HG03139 (cell line): ENCODE data around the gene NUB1.

Experiments
- ATAC-seq: cut with Tn5 transposase; IDR thresholded peaks from one replicate; pipeline ENCODE4 v1.9.1; 2021; ENCODE audit not compliant: unreplicated experiment

NUB1 gene

DNA sequence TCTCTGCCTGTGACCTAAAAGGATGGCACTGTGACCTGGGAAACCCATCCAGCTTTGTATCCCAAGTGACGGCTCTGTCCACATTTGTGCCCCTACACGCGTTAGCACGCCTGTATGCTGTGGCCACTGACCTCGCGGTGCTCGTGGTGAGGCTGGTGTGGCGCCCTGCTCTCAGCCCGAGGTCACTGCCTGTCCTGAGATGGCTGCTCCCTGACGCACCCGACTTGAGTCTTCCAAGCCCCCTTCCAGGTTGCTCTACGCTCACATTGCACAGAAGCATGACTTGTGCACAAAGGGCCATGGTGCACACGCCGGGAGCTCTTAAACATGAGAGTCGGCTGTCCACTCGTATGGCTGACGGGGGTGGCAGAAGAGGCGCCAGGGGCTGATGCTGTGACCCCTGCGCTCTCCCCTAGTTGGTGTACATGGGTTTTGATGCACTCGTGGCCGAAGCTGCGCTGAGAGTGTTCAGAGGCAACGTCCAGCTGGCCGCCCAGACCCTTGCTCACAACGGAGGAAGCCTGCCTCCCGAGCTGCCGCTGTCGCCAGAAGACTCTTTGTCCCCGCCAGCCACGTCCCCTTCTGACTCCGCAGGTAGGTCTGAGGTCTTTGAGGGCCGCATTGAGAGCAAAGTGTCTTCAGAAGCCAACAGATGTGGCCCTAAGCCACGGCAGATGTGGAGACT, 34.7 kb downstream of the NUB1 start:
- no peak for ATAC-seq

DNA sequence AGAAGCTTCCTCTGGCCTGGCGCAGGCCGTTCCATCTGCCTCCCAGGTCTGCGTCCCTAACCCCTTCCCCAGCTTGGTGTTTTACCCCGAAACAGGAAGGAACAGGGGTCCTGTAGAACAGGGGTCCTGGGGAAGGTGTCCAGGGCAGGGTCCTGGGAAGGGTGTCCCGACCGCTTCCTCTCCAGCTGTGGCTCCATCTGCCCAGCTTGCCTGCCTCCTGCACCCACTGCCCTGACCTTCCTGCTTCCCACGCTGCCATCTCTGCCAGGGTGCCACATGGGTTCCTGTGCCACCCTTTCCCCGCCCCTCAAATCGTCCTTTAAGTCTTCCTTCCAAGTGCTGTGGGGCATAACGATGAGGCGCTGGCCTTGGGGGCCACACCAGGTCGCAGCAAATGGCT, 35.8 kb downstream of the NUB1 start:
- no peak for ATAC-seq

DNA sequence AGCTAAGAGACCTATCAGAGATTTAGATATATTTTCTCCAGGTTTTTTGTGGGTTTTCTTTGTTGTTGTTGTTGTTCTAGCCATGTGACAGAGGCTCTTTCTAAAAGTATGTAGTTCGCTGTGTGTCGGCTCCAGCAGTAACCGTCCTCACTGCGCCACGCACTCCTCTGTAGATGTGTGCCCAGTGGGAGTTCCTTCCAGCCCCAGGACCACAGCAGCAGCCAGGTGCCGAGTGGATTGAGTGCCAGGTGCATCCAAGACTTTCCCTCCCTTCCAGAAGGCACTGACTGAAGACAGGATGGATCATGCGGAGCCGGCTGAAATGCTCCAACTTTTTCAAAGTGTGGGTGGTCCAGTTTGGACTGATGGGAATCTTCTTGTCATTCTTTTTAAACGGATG, 36.4 kb downstream of the NUB1 start:
- ATAC-seq = no peak

DNA sequence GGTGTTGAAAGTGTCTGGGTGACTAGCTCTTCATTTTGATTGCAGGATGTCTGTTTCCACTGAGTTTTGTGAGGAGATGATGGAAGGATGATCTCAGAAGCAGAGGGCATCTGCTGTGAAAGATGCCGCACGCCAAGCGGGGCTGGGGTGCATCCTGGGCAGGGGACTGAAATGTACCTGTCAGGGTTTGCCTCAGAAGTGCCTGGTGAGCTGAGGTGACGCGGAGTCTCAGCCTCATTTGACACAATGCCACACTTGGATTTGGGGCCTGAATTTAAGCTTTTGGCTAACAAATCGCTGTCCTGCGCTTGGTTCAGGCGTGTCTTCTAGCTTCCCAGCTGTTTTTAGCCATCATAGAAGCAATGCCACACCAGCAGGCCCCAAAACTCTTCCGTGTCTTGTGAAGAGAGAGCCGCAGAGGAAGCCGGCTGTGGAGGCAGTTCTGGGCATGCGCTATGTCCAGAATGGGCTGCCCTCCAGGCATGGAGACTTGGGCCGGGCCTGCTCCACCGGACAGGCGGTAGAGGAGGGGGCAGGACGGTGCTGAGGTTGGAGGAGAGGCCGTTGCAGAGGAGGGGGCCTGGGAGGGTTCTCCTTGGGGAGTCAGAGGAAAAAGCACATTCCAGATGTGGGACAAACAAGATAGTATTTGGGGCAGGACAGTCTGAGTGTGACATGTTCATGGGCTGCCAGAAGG, 37.0 kb downstream of the NUB1 start:
- ATAC-seq = no peak

DNA sequence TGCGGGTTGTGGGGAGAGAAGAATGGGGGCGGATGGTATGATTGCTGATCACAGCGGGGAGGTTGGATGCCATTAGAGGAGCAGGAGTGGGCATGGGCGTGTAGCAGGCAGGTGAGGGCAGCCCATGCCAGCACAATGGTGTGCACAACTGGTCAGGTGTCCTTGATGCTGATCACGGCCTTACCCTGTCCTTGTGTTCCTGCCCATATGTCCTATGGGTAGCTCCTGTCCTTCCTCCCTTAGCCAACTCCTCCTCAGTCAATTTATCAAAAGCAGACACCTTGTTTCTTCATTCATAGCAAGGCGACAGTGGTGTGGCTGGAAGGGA, 37.5 kb downstream of the NUB1 start:
- ATAC-seq = no peak

DNA sequence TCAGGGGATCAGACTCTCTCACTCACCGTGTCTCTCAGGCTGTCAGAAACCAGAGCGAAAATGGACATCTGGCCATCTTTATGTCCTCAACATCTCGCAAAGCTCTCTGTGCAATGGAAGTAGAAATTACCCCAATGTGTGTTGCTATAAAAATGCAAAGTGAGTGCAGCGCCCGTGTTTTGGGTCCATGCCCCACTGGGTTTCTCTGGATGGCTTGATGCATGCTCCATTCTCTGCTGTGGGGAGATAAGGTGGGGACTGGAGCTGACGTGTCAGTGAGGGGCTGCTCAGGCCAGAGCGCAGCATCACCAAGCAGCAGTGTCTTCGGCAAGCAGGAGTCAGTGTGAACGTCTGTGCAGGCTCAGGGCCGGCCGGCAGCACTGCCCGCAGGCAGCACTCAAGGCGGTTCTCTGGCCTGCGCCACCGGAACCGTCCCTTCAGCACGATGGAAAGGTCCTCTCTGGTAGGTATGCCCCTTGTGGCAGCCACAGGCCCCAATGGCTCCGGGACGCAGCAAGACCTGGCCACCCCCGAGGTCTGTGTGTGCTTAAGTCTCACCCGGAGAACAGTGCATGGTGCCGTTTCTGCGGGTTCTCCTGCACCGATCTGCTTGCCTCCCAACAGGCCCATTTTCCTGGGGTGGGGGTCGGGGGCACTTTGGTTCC, 38.1 kb downstream of the NUB1 start:
- ATAC-seq = no peak

DNA sequence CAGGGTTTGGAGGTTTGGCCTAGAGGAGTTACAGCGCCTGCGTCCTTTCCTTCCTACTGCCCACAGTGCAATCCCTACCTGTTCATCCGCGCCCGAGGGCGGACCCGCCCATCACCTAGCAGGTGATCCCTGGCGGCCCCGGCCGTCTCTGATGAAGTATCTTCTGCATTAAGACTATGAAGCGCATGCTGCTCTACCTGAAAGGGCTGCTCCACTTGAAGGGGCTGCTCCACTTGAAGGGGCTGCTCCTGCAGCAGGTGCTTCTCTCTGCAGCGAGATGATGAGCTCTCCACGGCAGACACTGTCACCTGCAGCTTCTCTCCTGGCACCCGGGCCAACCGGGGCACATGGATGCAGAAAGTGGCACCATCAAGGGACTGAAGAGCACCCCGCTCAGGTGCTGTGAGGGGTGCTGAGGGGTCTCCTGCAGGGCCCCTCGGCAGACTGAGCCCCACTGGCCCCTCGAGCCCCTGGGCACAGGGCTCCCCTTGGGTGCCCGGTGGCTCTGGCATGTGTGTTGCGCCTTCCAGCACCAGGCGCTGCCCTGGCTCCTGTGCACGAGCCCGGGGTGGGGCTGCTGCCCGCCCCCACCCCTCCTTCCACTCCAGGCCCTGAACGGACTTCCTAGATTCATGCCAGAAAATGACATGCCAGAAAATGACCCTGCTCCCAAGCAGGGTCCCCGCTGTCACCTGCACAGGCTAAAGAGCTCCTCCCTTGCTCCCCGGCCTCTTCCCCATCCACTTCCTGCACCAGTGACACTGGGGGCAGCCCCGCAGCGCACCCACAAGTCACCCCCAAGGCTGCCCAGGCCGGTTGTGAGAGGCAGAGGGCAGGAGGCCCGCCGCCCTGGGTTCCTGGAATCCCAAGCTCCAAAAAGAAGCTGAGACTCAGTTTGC, 38.8 kb downstream of the NUB1 start:
- no peak for ATAC-seq

DNA sequence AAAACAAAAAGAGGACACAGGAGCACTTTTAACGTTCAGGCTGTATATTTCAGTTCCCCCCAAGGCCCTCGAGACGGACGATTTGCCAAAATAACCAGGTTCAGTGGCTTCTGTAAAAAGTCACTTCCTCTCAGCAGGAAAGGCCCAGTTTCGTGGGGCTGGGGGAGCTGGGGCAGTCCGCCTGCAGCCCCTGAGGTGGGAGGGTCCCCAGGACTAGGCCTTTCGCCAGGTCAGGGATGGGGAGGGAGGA, 39.4 kb downstream of the NUB1 start:
- ATAC-seq = no peak

DNA sequence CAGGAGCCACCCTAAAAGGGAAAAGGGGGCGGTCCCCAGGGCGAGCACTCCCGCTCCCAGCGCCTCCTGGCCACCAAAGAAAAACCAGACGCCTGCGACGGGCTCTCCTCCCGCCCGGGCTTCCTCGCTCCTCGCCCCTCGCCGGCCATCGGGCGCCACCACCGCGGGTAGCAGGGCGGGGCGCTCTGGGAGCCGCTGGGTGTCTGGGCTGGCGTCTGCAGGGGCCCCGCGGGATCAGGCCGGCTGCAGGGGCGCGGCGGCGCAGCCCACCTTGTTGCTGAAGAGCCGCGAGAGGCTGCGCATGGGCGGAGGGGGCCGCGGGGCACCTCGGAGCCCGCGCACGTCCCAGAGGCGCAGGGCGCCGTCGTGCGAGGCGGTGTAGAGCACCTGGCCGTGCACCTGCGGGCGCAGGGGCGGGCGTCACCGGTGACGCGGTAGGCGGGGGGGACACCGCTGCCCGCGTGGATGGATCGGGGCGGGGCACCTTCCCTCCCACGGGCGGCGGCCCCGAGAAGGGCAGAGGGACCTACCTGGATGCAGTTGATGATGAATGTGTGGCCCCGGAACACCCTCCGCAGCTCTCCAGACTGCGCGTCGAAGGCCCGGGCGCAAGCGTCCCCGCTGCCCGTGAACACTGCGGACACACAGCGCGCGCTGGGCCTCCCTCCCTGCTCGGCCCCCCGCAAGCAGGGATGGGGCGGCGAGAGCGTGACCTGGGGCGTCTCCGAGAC, 39.9 kb downstream of the NUB1 start:
- ATAC-seq = no peak

DNA sequence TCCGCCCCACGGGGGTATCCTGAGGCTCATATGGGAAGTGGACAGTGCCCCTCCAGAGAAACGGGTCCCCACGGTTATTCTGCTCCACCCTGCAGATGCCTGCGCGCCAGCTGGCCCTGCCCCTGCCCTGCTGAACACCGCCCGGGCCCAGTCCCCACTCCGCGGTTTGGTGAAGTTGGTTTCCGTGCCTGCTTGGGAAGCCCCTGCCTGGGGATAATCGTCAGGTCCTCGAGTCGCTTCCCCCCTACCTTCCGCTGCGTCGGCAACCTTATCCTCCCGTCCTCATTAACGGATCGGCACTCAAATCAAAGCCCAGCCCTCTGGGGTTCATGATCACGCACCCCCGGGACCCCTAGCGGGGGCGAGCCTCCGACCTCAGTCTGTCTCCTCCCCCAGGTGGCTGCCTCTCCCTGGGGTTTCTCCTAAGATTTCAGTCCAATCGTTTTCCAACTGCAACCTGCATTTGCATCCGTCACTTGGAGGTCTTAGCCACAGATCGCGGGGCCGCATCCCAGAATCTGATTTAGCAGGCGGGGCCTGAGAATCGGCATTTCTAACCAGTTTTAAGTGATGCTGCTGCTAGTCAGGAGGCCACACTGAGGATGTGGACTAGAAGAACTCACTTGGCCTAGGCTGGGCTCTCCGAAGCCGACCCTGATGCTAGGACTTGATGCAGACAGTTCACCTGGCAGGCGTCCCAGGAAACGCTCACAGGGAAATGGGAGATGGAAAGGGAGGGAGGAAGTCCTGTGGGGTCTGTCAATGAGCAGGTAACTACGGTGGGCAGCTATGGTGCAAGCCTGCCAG, 40.7 kb downstream of the NUB1 start:
- no peak for ATAC-seq

DNA sequence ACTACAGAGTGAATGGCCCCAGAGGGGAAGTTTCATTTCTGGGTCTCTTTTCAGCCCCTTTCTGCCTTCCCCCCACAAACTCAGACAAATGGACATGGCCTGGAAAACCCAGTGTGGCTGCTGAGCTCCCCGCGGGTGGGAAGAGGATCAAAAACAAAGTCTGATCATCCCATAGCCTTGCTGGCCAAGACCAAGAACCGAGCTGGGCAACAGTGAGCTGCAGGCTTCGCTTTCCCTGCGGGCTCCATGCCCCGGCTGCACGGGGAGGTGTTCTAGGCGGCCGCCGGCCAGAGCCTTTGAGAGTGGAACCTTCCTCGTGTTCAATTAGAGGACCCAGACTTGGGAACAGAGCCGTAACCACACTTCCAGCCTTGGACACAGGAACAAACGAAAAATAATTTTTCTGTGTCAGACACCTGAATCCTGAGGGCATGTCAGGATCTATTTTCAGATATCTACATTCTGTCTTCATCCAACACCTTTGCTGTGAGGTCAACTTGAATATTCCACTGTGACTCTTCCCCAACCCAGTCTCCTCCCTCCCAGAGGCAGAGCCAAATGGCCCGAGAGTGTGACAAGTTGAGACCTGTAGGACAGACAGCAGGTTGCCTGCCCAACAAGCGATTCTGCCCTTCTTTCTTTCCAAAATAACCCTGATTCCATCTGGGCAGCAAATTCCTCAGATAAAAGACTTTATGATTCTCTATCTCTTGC, 42.2 kb downstream of the NUB1 start:
- no peak for ATAC-seq

DNA sequence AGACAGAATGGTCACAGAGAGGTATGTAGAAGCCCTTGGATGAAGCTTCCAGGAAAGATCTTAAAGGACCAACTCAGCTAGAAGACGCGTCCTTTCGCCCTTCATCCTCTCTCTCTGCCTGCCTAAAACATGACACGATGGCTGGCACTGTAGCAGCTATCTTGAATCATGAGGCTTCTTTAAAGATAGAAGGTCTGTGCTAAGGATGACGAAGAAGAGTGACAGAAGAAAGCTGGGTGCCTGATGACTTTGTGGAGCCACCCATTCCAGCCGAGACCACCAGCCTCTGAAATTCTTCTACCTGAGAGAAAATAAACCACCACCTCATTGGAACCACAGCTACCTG, 42.7 kb downstream of the NUB1 start:
- ATAC-seq = no peak

DNA sequence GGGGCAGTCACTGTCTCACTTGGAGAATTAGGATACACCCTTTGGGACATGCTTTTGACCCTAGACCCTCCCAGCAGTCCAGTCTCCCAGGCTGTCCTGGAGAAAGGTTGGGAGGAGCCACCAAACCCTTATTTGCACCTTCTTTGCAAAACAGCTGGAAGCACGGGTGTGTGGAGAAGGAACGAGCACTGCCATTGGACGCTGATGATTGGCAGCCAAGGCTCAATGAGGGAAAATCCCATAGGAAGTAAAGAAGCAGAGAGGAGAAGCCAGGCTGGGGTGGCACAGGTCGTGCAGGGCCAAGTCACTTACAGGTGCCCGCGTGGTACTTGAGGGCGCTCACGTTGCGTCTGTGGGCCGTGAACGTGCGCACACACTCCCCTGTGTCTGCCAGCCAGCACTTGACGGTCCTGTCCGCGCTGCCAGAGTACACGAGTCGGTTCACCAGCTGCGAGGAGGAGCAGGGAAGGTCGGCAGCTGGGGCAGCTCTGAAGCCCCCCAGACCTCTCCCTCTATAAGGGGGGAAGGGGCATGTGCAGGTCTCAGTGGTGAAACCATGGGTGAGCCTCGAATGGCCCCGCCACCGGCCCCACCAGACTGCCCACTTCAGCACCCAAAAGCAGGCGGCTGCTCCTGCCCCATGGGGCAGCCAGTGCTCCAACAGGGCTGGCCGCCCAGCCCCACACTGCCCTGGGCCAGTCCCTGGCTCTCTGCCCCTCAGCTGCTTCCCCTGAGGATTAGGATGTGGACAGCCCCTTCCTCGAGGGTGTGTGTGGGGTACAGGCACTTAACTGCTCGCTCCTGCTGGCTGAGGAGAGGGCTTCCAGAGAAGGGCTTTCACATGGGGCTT, 43.4 kb downstream of the NUB1 start:
- ATAC-seq = no peak

DNA sequence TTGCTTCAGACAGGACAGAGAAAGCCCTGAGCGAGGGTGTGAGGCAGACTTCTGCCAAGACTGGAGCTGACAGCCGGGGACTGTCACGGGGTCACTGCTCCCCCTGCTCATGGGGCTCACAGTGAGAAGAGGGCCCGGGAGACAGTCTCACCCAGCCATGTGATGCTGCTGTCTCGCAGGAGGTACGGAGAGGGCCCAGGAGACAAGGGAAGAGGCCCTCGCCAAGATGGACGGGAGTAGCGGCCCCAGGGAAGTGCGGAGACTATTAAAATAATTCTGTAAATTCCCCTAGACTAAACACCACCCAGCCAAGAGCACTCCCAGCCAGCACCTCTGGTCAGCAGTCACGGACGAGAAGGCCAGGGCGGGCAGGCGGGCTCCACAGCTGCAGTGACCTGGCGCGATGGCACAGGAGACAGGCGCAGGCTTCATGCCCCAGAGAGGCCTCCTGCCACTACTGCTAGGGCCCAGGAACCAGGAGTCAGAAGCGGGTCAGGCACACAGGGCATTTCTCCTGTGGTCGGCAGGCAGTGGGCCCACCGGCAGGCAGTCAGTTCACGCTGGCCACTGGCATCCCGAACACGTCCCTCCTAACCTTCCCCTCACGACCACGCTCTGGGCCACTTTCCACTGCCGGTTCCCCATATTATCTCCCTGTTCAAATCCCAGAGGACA, 44.2 kb downstream of the NUB1 start:
- ATAC-seq = no peak

DNA sequence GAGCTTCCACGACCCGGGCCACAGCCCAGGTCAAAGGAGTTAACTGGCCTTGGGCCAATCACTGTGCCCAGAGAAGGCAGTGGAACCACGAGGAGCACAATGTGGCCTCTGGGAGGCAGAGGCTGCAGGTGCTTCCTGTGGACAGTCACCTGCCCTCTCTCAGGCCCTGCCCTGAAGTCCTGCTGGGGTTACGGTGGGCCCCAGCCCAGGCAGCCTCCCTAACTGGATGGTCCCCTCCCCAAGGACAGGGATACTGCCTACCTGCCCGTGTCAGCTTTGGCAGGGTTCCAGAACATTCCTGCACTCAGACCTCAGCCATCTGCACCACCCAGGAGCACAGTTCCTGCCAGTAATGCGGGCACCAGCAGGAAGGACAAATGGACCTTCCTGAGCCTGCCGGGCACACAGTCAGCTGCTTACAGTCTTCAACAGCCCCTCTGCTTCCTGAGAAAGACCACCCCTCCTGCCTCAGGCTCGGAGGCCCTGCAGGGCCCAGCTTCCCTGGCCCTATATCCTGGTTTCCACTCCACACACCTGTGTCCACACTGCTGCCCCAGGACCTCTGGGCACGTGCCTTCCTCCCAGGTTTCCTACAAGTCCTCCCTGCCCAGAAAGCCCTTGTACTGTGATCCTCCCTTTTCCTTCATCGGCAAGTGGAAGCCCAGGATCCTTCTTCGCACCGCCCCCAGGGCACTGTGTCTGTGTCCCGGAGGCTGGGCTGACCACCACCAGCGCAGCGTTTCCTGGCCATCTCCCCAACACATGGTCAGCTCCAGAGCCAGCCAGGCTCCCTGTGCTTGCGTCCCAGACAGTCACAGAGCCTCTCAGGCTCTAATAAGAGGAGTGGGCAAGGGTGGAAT, 44.9 kb downstream of the NUB1 start:
- no peak for ATAC-seq

DNA sequence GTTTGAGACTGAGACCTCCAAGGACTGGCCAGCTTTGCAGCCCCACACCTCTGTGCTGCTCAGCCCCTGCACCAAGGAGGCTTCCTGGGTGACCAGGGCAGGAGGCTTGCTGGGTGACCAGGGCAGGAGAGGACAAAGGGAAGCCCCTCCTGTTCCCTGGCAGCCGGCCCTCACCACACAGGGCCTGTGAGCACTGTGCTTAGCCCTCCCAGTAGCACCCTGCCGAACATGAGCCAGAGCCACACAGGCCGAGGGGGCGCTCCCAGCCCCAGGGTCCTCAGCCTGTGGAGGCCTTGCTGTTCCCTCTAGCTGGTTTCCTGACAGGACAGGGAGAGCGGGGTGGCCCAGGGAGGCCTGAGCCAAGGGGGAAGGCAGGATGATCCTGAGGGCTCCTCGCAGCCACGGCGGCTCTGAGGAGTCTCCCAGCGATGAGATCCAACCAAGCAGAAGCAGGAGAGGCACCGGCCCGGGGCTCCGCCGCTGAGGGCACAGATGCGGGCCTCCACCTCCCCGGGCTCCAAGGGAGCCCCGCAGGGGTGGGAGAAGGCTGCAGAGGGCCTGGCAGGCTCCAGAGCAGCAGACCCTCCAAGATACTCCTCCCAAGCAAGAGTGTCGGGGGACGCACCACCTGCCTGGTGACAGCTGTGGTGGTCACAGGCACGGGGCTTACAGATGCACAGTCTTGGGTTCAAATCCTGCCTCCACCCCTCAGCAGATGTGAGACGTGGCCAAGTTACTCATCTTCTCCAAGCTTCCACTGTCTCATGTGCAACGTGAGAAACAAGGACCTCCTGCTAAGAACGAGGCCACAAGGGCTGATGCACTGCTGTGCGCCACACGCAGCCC, 45.8 kb downstream of the NUB1 start:
- ATAC-seq = no peak

DNA sequence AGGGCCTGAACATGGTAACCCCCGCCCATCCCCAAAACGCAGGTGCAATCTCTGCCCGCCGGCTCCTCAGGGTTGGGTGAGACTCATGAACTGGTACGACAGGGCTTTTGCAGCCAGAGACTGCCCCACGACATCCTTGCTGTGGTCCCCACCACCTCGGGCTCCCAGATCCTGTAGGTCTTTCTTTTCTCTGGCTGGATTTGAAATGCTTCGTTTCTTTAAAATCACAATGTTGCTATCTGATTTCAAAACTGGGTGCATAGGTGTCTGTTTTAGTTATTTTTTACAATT, 46.3 kb downstream of the NUB1 start:
- ATAC-seq = no peak
